ENCODE results near the gene HSP90AA1.

HSP90AA1 gene

DNA sequence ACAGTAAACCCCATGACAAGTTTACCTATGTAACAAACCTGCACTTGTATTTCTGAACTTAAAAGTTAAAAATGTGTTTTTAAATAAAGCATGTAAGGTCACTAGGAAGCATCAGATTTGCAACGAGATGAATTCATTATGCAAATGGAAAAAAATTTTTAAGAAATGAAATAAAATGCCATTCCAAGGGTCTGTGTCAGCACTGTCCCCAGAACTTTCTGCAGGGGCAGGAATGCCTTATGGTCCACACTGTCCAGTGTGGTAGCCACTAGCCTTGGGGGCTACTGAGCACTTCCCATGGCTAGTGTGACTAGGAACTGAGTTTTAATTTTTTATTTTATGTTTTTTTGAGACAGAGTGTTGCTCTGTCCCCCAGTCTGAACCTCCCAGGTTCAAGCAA, 49.2 kb downstream of the HSP90AA1 start:
- no peak for DNase-seq

DNA sequence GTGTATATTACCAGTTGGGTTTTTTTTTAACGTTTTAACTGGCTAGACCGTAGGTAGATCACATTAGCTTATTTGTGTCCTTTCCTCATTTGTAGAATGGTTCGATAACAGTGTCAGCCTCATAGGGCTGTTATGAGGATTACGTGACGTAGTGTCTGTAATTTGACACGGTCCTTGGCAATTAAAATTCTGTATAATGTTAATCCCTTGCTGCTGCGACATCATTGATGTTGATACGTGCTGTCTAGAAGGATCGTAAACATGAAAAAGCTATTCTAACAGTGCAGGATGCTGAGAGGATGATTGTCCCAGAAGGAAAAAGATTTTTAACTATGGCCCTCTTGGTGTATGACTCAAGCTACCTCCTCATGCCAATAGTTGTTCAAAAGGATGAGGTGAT, 50.9 kb downstream of the HSP90AA1 start:
- no peak for DNase-seq

DNA sequence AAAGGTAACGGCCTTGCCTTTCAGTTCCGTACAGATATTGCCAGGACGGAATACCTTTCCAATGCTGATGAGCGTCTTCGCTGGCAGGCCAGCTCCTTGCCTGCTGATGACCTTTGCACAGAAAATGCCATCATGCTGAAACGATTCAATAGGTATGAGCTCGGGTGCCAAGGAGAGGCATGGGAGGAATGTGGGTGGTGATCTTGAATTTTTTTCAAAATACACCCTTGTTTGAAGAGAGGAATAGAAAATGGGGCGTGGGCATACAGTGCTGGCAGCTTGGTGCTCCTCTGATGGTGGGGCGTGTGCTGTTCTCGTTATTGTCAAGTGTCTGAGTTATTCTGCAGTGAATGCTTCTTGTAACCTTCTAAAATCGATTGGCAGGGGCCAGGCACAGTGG, 52.5 kb downstream of the HSP90AA1 start:
- DNase-seq, result no peak

DNA sequence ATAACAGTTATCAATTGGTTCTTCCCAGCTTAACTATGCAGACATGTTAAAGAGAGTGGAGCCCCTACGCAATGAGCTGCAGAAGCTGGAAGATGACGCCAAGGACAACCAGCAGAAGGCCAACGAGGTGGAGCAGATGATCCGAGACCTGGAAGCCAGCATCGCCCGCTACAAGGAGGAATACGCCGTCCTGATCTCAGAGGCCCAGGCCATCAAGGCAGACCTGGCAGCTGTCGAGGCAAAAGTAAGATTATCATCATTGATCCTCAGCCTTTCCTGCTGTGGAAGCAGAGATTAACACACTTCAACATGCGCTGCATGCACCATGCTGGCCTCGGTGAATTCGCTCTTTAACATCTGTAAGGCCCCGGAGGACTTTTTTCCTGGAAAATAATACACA, 53.6 kb downstream of the HSP90AA1 start:
- no peak for DNase-seq
